Measurements from ENCODE around the gene SNX10. TPM values are rescaled to one million over a fixed set of nuclear protein-coding genes. Genes with fewer than 3 reads are reported as not detected.

The SNX10 gene
- total RNA-seq, 2 donors from 2014 or later: 2.3 to 5.6 TPM

- TF ChIP-seq CTCF (IDR thresholded peaks at IDR 0.05): no peak
- no peaks in the 10 kb centered on the region for H3K4me1 ChIP-seq (ENCODE audit: control insufficient read depth in 1 of 2, low read depth in 2 of 2)
- DNase-seq (ENCODE audit: low spot score) (no peak), ATAC-seq (ENCODE audit: insufficient number of reproducible peaks, low FRiP score, low read depth) (no peak)
- no peaks in the 10 kb centered on the region for H3K27me3 ChIP-seq (replicated peaks; ENCODE audit: insufficient read depth)
- no peaks in the 10 kb centered on the region for H3K36me3 ChIP-seq
- H3K4me3 ChIP-seq: no peak overlapping the region
- H3K9me3 ChIP-seq: no peaks in the 10 kb centered on the region
- H3K27ac ChIP-seq: no peak overlapping the region
Measured at GRCh38 chr7:26422761-26423160, 131.1 kb downstream of the SNX10 start.

- no peaks in the 10 kb centered on the region for H3K4me1 ChIP-seq (ENCODE audit: control insufficient read depth in 1 of 2, low read depth in 2 of 2)
- no peaks in the 10 kb centered on the region for H3K27me3 ChIP-seq (replicated peaks; ENCODE audit: insufficient read depth)
- no peaks in the 10 kb centered on the region for H3K9me3 ChIP-seq
- no peak overlapping the region for H3K4me3 ChIP-seq
- no peak for DNase-seq (ENCODE audit: low spot score)
- H3K36me3 ChIP-seq: no peaks in the 10 kb centered on the region
- no peak for ATAC-seq (ENCODE audit: insufficient number of reproducible peaks, low FRiP score, low read depth)
- H3K27ac ChIP-seq: no peak overlapping the region
- TF ChIP-seq CTCF (IDR thresholded peaks at IDR 0.05): no peak
Measured at GRCh38 chr7:26423436-26423835, 131.8 kb downstream of the SNX10 start.

Other genes starting within 250 kb of the SNX10 start
- 1 to 10 TPM; 2.8 to 4.5 TPM for gene NFE2L3, start 139.7 kb upstream of the SNX10 start, total RNA-seq
- 100 to 1,000 TPM; 142 to 204 TPM for gene HNRNPA2B1, start 91.1 kb upstream of the SNX10 start, total RNA-seq
- 10 to 100 TPM; 53.7 to 64.2 TPM for gene CBX3, start 90.1 kb upstream of the SNX10 start, total RNA-seq

Data from thoracic aorta (tissue), 2 donors.